Stimulated activated CD4-positive, alpha-beta T cell treated with anti-CD3 and anti-CD28 coated beads, Interleukin-4, amount 100 ng/mL, for 4 hours (primary cell): ENCODE results near the gene CAMK1D.
A peak's percentile ranks its signal among the peaks of the same experiment; 100 is the strongest.

ENCODE experiments used
- DNase-seq, 2 experiments: peaks; one replicate each; pipeline ENCODE4 v3.0.0-alpha.2; 2020

The CAMK1D gene

DNA sequence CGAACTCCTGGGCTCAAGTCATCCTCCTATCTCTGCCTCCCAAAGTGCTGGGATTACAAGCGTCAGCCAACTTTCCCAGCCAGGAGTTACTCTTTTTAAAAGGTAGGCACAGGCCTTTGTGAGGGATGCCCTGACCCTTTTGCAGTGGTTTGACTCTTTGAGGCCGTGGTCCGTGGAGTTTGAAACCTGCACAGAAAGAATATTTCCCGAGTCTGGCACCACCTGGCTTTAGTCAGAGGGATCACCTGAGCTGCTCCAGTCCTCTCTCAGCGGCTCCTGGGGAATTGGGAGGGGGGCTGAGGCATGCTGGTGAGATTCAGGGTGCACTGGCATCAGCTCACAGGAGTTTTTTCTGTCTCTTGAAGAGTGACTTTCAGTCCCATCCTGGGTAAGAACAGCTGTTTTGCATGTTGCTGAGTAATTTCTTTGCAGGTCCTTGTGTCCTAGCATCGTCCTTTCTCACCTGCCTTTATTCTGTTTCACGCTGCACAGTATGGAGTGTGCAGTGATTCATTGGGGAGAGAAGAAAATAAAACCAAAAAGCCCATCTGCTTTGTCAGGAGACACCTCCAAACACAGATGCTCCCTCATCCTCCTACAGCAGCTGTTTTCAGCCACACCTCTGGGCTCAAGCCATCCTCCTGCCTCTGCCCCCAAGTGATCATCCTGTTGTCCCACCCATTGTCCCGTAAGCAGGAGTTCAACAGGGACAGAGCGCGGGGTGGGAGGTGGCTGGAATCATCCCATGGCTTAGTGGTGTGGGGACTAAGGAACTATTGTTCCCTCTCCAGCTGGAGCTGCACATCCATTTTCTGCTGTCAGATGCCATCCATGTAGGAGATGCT lies 284.7 kb downstream of the CAMK1D start:
- DNase-seq, result no peak

DNA sequence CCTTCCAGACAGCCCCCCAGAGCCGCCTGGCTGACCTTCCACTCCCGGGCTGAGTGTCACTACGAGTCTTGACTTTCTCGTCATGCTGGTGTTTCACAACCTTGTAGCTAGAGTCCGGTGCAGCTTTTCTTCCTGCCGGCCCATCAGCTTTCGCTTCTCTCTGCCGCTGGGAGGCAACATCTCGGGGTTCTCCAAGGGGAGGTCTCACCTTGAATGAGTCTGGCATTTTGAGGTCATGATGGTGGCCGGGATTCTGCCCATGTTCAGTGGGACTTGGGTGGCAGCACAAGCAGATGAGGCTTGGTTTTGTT lies 285.2 kb downstream of the CAMK1D start:
- DNase-seq, result no peak

DNA sequence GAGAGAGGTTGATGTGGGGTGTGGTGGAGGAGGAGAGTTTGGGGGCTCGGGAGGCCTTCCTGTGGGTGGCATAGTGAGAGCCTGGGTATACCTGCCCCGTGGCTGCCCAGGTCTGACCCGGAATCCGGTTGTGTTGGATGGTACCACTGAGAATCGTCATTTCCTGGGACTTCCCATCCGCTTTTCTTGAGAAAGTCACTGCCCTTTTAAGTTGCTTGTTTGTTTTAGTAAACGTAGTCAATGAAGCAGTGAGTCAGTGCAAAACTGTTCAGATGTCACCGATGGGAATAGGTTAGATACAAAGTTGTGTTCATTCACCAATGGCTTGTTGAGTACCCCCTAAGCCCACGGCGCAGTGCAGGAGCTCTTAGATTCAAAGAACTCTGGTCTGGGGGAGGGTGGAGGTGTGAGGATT lies 285.8 kb downstream of the CAMK1D start:
- peak; percentile 19 to 41 for DNase-seq

DNA sequence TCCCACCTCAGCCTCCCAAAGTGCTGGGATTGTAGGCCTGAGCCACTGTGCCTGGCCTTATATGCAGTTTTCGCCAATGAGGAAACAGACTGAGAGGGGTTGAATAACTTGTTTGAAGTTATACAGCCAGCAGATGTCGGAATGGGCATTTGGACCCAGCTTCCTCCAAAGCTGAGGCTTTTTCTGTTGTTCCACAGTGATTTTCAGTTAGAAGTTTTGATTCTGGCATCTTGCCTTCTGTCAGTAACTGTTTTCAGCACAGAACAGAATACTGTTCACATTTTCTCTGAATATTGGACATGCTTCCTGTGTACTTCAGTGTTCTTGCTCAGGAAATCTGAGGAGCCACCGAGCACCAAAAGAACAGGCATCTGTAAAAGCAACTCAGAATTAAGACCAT lies 287.2 kb downstream of the CAMK1D start:
- no peak for DNase-seq

DNA sequence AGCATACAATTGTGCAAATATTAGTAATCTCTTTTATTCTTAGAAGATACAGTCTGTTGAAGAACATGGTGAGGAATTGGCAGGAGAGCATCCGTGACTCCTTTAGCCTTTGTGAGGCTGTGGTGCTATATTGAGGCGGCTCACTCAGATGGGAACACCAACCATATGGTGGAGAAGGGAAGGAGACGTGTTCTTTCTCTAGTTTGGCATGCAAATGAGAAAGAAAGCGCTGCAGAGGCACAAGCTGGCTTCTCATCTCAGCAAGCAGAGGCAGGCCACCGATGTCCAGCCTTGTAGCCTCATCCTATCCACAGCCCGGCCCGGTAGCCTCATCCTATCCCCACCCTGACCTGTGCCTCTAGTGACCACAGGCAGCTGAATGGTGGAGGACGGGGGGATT lies 288.3 kb downstream of the CAMK1D start:
- no peak for DNase-seq

DNA sequence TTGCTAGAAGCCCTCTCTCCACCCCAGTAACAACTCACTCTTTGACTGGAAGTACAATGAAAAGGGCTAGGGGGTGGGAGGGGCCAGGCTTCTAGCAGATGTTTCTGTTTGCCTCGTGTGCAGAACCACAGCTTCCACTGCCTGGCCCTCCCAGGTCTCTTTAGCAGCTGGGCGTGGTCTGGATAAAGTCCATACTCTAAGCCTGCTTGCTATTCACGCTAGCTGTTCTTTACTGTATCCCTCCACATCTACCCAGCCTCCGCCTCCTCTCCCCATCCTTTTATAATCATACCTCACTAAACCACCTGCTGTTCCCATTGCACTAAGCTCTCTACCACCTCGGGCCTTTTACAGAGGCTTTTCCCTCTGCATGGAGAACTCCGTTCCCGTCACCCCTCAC lies 288.8 kb downstream of the CAMK1D start:
- DNase-seq, result no peak

DNA sequence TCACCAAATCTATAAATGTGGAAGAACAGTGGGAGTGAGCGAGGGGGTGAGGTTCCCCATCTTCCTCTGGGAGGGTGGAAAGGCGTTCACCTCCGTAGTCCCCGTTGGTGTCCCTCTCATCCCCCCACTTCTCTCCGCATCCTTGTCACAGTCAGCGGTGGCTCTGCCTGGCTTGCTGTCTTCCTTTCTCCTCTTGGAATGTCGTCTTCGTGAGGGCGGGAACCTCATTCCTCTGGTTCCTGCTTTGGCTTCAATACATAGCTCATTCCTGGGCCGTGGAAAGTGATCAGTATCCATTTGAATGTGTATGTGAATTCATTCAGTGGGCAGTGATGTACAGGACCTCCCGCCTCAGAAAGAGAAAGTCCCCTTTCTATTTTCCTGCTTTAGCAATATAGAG lies 289.4 kb downstream of the CAMK1D start:
- DNase-seq, result no peak

DNA sequence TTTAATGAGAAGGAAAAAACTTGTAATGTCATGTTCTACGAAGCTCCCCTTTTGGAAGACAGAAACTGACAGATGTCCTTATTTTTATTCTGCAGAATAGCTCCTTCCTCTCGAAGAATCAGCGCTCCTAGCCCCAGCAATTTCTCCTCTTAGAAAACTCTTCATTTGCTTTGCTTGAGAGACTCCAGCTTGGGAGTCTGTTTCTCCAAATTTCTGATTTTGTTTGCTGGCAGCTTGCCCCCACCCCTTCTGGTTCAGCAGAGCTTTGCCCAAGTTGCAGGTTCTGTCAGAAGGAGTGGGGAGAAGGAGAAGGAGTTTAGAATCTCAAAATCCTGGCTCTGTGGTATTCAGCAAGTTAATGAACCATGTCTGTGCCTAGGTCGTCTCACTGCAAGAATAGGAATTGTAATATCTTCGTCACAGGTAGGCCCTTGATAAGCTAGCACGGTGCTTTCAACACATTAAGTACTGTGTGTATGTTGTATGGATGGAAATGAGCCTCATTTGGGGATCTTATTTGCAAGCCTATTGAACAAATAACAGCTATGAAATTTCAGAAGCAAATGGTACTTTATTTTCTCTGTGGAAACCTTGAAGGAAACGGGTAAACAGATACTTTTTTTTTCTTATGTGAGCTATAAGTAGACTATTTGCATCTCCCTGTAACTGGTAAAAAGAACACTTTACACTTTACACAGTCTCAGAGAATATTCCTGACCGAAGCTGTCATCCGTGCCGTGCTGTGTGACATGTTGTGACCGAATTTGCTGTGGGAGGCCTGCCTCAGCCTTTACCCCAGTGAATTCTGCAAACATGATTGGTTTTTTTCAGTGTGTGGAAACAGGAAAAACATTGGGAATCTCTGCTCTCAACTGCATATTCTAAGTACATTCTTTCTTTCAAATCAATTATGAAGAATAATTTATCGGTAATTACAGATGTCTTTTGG lies 290.9 kb downstream of the CAMK1D start:
- DNase-seq, result no peak

DNA sequence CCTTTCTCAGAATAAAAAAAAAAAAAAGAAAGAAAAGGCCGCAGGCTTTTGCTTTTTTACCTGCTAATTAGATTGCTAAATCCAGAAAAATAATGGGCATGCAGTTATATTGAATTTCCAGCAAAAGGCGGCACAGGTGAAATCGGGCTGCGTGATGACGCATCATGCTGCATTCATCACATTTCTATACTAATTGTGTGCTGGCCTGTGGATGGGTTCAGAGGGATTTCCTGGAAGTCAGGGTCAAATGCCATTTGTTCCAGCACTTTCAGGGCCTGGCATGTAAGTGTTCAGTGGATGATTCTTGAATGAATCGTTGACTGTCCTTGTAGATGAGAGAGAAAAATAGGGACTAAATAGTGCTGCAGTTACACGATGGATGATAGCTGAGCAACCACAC lies 292.7 kb downstream of the CAMK1D start:
- DNase-seq, result no peak

DNA sequence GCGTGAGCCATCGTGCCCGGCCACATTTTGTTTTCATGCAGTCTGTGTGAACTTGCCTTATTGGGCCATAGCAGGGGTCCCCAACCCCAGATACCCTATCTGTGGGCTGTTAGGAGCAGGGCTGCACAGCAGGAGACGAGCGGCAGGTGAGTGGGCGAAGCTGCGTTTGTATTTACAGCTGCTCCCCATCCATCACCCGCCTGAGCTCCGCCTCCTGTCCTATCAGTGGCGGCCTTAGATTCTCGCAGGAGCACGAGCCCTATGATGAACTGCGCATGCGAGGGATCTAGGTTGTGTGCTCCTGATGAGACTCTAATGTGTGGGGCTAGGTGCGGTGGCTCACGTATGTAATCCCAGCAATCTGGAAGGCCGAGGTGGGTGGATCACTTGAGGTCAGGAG lies 293.9 kb downstream of the CAMK1D start:
- DNase-seq, result no peak

DNA sequence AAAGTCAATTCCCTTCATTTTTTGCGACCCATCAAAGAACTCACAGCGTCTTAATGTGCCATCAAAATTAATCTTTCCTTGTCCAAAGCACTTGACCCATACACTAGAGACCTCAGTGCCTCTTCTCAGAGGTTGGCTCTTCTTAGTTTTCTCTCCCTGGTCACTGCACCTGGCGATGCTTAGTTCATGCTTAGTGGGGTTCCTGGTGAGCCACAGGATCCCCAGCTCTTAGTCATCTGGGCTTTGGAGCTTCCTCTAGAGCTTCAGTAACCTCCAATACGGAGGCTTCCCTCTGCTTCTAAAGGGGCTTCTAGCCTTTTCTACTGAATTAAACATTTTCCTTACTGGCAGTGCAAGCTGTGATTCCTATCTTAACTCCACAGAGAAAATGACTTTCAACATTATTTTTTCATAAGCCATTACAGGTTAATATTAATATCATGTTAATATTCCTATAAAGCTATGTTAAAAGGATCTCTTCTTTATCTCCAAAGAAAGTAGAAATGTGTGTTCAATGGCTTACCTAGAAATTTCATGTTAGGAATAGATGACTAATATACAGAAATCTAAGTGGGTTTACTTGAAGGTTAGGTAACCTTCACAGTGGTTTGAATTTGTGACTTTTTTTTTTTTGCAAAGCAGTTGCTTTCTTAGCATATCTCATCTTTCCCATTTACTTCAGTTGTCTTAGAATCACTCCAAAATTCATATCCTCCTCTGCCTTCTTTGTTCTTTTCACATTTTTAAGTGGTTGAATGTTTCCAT lies 295.2 kb downstream of the CAMK1D start:
- DNase-seq, result no peak

DNA sequence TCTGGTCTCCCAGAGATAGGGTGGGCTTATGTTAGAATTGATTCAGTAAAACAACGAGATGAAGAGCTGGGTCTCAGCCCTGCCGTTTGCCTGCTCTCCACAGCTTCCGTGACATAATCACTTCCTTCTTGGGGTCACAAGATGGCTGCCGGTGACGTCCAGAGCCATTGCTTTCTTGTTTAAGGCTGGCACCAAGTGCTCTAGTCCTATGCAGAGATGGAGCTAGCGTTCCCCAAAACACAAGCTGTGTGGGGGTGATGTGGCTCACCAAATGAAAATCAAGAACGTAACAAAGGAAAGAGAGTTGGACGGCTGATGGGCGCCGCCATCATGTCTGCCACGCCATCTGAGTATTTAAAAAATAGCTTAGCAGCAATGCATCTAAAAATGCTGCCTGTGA lies 296.1 kb downstream of the CAMK1D start:
- no peak for DNase-seq

DNA sequence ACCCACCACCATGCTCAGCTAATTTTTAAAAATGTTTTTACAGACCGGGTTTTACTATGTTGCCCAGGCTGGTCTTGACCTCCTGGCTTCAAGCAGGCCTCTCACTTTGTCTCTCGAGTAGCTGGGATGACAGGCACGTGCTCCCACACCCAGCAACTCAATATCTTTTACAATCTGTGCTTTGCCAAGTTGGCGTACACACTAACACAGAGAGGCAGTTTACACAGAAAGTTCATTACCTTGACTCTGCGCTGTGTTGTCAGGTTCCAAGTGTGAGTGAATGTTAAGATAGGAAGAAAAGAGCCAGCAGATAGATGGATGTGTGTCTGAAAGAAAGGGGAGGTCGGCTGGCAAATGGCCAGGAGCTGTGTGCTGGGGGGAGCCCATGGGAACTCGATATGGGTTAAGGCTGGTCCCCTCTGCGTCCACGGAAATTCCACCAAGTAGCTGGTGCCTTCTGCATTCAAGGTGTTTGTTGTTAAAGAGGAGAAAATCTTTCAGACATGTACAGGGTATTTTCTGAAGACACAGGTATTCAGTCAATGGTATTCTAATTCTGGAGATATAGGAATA lies 299.8 kb downstream of the CAMK1D start:
- no peak for DNase-seq

DNA sequence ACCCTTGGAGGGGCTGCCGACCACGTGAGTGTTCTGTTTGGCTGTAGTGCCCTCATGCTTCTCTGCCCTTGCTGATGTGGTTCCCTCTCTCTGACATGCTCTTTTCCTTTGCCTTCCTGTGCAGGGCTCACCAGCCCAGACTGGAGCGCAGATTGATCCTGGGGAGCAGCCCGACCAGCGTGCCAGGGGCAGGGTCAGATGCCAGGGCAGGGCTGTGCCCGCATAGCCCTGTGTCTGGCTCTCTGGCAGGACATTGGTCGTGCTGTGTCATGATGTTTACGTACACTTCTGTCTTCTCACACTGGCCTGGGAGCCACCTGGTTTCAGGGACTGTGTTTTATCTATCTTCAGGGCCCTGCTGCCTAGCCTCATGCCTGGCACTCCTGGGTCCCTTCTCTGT lies 300.8 kb downstream of the CAMK1D start:
- DNase-seq, result no peak

DNA sequence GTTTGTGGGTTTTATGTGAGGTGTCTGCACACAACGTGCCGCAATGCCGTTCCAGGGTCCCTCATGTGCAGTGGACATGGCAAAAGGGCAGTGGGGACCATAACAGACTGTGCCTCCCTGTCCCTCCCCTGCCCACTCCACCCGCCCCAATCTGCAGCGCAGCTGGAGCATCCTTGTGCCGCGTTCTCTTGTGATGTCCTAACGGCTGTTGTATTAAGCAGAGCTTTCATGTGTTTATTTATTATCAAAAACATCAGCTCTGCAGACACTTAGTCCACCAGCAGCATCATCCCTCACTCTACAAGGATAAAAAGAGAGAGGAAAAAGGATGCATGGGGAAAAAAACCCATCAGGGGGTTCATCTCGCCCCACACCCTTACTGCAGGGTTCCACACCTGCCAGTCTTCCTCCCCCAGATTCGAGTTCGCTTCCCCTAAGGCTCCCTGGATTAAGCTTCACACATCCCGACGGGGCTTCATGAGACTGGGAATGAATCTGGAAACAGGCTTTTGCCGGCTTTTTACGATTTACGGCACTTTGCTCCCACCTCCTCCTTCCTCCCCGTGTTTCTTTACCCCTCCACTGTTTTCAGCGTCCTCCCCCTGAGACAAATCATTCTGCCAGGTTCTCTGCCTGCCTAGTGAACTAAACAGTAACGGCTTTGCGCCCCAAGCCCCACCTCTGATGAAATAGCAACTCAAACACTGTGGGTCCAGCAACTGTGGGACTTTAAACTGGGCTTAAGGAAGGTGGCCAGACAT lies 301.4 kb downstream of the CAMK1D start:
- DNase-seq, result no peak

DNA sequence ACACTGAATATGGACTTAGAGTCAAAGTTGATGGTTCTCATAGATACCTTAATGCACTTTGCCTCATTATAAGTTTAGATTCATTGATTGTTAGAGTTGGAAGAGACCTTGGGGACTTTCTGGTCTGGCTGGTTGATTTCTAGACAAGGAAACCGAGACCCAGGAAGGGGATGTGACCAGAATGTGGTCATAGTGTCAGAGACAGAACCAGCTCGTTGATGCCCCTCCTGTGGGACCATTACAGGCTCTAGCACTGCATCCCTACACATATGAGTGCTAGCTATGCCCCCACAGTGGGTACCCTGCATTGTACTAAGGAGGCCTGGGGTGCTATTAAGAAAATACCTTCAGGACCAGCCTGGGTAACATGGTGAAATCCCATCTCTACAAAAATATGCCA lies 306.6 kb downstream of the CAMK1D start:
- DNase-seq, result no peak

DNA sequence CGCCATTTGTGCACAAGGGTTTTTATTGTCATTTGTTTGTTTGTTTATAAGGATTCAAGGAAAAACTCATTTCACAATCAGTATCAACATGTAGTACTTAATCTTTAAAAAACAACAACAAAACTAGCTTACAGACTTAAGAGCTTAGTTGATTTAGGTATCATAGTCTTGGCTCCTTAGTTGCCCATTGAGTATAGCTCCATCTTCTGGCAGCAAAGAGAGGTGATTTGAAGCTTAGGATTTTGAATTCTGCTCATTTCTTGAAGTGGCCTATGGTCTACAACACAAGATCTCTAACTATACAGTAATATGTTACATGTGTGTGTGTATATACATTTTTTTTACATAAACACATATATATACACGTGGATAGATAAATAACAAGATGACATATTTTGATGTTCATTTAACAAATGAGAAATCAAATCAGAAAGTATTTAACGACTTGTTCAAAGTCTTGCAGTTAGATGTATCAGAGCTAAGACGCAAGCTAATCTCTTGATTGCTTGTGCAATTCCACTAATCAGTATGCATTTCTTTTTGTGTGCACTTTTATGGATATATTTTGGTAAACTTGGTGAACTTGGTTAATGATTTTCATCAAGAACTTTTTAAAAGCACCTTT lies 307.3 kb downstream of the CAMK1D start:
- DNase-seq, result no peak

DNA sequence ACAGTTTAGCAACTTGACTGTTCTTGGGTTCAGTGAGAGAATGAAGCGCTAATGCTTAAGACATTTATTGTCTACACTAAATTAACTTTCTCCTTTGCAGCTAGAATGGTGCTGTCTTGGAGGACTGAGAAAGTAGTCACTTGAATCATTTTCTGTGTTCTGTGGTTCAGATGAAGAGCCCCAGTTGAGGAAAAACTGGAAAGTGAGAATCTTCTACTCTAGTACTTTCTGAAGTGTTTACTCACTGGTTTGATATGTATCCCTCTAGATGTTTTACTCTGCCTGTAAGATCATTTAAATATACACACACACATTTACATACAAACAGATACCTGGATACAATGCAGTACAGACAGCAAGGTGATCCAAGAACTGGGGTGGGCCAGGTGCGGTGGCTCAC lies 308.1 kb downstream of the CAMK1D start:
- no peak for DNase-seq

DNA sequence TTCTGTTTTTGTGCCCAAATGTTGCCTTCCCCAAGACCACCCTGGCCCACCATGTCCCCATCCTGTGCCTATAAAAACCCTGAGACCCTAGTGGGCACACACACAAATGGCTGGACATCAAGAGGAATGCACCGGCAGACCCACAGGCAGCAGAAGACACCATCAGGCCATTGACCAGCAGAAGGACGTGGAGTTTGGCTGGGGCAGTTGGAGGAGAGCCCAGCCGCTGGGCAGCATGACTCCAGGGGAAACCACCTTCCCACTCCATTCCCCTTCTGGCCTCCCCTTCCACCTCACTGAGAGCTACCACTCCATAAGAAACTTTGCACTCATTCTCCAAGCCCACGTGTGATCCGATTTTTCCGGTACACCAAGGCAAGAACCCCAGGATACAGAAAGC lies 309.2 kb downstream of the CAMK1D start:
- no peak for DNase-seq

DNA sequence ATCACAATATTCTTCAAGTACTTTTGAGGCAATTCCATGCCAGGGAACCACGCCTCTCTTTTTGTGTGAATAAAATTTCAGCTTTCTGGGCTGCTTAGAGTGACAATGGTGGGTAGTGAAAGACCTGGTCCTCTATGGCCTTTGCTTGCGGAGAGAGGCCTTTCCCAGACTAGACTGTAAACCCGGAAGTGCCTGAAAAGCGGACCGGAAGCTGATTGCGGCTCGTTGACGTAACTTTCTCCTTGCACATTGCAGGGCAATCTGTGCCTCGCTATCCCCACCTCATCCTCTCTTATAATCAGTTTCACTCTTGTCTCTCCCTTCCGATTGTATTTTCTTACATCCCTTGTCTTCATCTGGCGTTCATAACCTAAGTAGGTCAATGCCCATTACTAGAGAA lies 310.4 kb downstream of the CAMK1D start:
- no peak for DNase-seq

DNA sequence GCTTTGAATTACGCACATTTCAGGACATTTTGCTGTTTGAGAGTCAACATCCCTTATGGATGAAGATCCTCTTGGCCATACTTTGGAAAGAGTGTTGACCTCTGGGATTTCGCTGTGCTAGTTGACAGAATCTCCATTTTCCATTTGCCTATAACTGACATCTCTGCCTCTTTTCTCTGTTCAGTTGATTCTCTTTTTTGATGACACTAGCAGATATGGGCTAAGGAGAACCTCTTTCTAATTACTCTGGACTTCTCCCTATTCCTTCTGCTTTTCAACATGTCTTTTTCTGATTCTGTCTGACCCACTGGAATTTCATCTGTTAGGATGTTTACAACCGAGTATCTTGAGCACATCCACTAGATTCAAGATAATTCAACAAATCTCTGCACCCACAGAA lies 311.5 kb downstream of the CAMK1D start:
- DNase-seq, result no peak

DNA sequence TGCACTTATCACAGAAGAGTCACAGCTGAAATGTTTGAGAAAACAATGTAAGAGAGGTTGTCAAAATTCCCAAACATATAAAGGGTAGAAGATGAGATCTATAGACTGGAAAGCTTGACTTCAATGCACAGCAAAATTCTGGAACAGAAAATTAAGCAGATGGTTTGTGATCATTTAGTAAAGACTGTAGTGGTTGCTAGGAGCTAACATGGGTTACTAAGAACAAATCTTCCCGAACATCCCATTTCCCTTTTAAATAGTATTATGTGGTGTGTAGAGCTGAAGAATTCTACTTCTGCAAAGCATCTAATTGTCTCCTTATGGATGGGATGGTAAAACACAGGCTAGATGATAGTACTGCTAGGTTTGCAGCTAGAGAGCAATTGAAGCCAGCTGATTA lies 312.3 kb downstream of the CAMK1D start:
- no peak for DNase-seq
